GM13977 (cell line): Measurements from ENCODE around the gene TRIM46.
"Not testable (repeated sequence)": the region's sequence is repeated elsewhere in the genome, so short reads cannot be mapped to it uniquely, and the experiment has no call there.

Experiments
- DNase-seq: peaks from one replicate; pipeline ENCODE4 v3.0.0; 2012; ENCODE audit warnings: low spot score
- CTCF ChIP-seq: IDR thresholded peaks from 2 replicates; pipeline ENCODE4 v1.5.1; 2012; ENCODE audit warnings: mild to moderate bottlenecking, control low read depth; ENCODE audit not compliant: insufficient read depth; ENCODE audit errors: extremely low read depth, missing control alignments
- in situ Hi-C: fragments of 300-500 bp; cut with MboI; formaldehyde crosslinking; loops from one replicate; pipeline ENCODE4 v1.12.0; 2022; ENCODE audit warnings: low sequenced_read_pairs, low pct_unique_long_range_greater_than_20kb, mixed read lengths, inconsistent platforms; ENCODE audit not compliant: unreplicated experiment

Gene TRIM46

GRCh38 chr1:155191904-155192303 lies 18.3 kb downstream of the TRIM46 start:
- in situ Hi-C loops = no loop called here
- no peak for DNase-seq
- TF ChIP-seq CTCF = no peak

GRCh38 chr1:155192346-155193274 lies 19.0 kb downstream of the TRIM46 start:
- no peak for TF ChIP-seq CTCF
- DNase-seq = no peak
- in situ Hi-C loops = no loop called here

- in situ Hi-C loops = no loop called here
- peak; percentile 92 for DNase-seq
- peak; percentile 97 for TF ChIP-seq CTCF
These were observed 19.8 kb downstream of the TRIM46 start for GRCh38 chr1:155193275-155193990.

GRCh38 chr1:155193991-155194240 lies 20.3 kb downstream of the TRIM46 start:
- DNase-seq, in situ Hi-C loops: not testable (repeated sequence)

GRCh38 chr1:155195201-155196102 lies 21.8 kb downstream of the TRIM46 start:
- in situ Hi-C loops = no loop called here
- no peak for TF ChIP-seq CTCF
- no peak for DNase-seq

GRCh38 chr1:155196103-155196892 lies 22.6 kb downstream of the TRIM46 start:
- no peak for DNase-seq
- in situ Hi-C loops = no loop called here
- TF ChIP-seq CTCF = no peak
